ENCODE measurements around the gene ITM2C. TPM values are rescaled to one million over a fixed set of nuclear protein-coding genes. Genes with fewer than 3 reads are reported as not detected.

ITM2C gene
- total and polyA plus RNA-seq, 2 of the 13 experiments (the other 11 are each of a cell fraction or from before 2014, with no cell fraction given): 70.5 to 270 TPM

DNA sequence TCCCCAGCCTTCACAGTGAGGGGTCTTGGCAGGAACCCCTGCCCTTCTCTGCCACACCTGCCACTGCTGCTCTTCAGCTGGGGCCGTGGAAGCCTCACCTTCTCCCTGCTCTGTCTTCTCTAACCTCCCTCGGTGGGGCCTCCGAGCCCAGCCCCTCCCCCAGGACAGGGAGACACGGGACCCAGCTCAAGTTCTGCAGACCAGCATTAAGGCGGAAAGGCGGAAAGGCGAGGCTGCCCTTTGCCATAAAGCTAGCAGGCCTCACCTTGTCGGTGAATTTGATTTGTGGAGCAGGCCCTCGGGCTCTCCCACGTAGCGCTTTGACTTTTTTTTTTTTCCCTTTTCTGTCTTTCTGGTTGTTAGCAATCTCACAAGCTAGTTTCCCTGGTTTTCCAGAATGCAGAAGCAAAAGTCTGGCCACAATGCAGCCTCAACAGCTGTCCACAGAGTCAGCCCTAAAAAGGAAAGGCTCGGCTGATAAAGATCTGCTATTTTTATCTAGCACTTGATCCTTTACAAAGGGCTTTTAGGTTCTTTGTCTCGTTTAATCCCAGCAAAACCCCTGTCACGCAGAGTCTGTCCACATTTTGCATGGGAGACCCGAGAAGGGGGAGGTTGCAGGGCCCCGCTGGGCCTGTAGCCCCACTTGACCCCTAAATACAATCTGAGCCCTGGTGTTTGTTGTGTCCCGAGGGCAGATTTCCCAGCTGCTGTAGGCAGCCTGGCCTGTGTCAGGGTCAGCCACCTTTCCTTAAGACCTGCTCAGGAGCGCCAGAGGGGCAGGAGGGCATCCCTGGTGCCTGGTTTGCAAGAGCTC, 6.0 kb downstream of the ITM2C start (continued):
- TF ChIP-seq, protein P1, sequence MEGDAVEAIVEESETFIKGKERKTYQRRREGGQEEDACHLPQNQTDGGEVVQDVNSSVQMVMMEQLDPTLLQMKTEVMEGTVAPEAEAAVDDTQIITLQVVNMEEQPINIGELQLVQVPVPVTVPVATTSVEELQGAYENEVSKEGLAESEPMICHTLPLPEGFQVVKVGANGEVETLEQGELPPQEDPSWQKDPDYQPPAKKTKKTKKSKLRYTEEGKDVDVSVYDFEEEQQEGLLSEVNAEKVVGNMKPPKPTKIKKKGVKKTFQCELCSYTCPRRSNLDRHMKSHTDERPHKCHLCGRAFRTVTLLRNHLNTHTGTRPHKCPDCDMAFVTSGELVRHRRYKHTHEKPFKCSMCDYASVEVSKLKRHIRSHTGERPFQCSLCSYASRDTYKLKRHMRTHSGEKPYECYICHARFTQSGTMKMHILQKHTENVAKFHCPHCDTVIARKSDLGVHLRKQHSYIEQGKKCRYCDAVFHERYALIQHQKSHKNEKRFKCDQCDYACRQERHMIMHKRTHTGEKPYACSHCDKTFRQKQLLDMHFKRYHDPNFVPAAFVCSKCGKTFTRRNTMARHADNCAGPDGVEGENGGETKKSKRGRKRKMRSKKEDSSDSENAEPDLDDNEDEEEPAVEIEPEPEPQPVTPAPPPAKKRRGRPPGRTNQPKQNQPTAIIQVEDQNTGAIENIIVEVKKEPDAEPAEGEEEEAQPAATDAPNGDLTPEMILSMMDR (CRISPR knock-in tag; IDR thresholded peaks at IDR 0.05): no peak
- no peak for TF ChIP-seq TOE1 (CRISPR knock-in tag; IDR thresholded peaks at IDR 0.05)

- H2AFZ ChIP-seq (ENCODE audit: low read length): no peak overlapping the region
- H3K27me3 ChIP-seq (ENCODE audit: control insufficient read depth in 1 of 2, insufficient read depth in 2 of 2, low read length in 2 of 2): no peaks in the 10 kb centered on the region
- no peak for DNase-seq (ENCODE audit: low spot score)
- no peak for FAIRE-seq
- in situ Hi-C loops (cut with HindIII; ENCODE audit: extremely low pct_ligation_motif_present, low pct_unique_long_range_greater_than_20kb): no loop called here
- H3K27ac ChIP-seq (ENCODE audit: extremely low read length, insufficient read depth, low read length): no peak overlapping the region
- H3K4me2 ChIP-seq (ENCODE audit: low read depth, low read length): no peak overlapping the region
- H3K79me2 ChIP-seq (ENCODE audit: insufficient read depth, low read length): no peaks in the 10 kb centered on the region
- H3K9ac ChIP-seq (ENCODE audit: insufficient read depth, low read depth, low read length): no peak overlapping the region
- H3K9me3 ChIP-seq (ENCODE audit: low read length): no peaks in the 10 kb centered on the region
- peaks cover 8% of the 10 kb centered on the region; the same call in 1 of the 2 replicates for H4K20me1 ChIP-seq (ENCODE audit: insufficient read depth, low read length)
- TF ChIP-seq KLF12 (CRISPR knock-in tag; IDR thresholded peaks at IDR 0.05; ENCODE audit: borderline replicate concordance) (no peak), PRDM10 (CRISPR knock-in tag; IDR thresholded peaks at IDR 0.05; ENCODE audit: low read depth) (no peak)
- H3K4me3 ChIP-seq (replicated peaks in 1 of 3; ENCODE audit: insufficient read depth in 1 of 3, low read depth in 2 of 3, low read length in 3 of 3): no peak overlapping the region
- BruUV-seq (replicated peaks): no TSS peak
- intact Hi-C loops (cut with micrococcal nuclease; ENCODE audit: unreplicated experiment): no loop called here
- WGBS (ENCODE audit: low lambda C conversion rate): 88% methylated on average over 9 of the region's 17 CpGs
- H3K4me1 ChIP-seq (ENCODE audit: insufficient read depth, low read length): peaks cover 14% of the 10 kb centered on the region
- POLR2A ChIA-PET: no interaction called here
- H3K36me3 ChIP-seq (replicated peaks in 1 of 2; ENCODE audit: control insufficient read depth in 1 of 2, insufficient read depth in 2 of 2, low read length in 2 of 2): peaks cover 1 to 14% of the 10 kb centered on the region in 2 experiments; a peak in 3 of 5 replicates
- ATAC-seq: no peak
- CTCF ChIA-PET (ENCODE audit: low intra/inter-chr PET ratio, low total read pairs): no interaction called here
These were observed 6.8 kb downstream of the ITM2C start for GRCh38 chr2:230871361-230872150.
